ENCODE data around the gene FAM98A. TPM values are rescaled to one million over a fixed set of nuclear protein-coding genes. Genes with fewer than 3 reads are reported as not detected.

The FAM98A gene
- total and polyA plus RNA-seq, 10 donors: 11.8 to 72.4 (median 37.0) TPM

DNA sequence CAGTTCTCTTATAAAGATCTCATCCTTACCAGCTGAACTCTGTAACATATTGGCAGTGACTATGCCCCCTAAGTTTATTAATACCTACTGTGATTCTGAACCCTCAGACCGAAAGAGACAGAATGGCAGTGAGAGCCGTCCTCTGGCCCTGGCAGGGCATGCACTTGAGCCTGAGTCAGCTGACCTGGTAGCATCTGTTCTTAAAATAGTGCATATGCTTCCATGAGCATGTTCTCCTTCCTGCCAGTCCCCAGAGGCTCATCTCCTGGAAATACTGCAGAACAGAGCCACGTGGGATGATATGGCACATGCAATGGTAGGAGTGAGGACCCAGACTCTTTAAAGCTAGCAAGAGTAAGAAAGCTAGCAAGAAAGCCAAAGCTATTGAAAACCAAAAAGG lies 63.7 kb downstream of the FAM98A start:
- DNase-seq: no peak
- H3K4me1 ChIP-seq: peaks cover 0 to 32% (median 8%) of the 10 kb centered on the region in 6 donors
- TF ChIP-seq POLR2A (IDR thresholded peaks at IDR 0.05): no peak
- TF ChIP-seq, protein P1, sequence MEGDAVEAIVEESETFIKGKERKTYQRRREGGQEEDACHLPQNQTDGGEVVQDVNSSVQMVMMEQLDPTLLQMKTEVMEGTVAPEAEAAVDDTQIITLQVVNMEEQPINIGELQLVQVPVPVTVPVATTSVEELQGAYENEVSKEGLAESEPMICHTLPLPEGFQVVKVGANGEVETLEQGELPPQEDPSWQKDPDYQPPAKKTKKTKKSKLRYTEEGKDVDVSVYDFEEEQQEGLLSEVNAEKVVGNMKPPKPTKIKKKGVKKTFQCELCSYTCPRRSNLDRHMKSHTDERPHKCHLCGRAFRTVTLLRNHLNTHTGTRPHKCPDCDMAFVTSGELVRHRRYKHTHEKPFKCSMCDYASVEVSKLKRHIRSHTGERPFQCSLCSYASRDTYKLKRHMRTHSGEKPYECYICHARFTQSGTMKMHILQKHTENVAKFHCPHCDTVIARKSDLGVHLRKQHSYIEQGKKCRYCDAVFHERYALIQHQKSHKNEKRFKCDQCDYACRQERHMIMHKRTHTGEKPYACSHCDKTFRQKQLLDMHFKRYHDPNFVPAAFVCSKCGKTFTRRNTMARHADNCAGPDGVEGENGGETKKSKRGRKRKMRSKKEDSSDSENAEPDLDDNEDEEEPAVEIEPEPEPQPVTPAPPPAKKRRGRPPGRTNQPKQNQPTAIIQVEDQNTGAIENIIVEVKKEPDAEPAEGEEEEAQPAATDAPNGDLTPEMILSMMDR (IDR thresholded peaks at IDR 0.05 in 8 of 11, conservative IDR thresholded peaks at IDR 0.05 in 3 of 11): no peak
- TF ChIP-seq POLR2AphosphoS5 (IDR thresholded peaks at IDR 0.05): no peak
- no peaks in the 10 kb centered on the region for H3K27me3 ChIP-seq (replicated peaks in 1 of 7)
- H3K27ac ChIP-seq: no peak overlapping the region
- intact Hi-C loops (cut with DNase I; ENCODE audit: low total_unique reads): no loop called here
- WGBS, 5 donors: 85 to 98% (median 89%) methylated on average over 3 of the region's 3 CpGs
- H3K4me3 ChIP-seq: no peak overlapping the region
- peaks cover 0 to 76% (median 9%) of the 10 kb centered on the region in 6 donors for H3K36me3 ChIP-seq
- peaks cover 0 to 12% (median 3%) of the 10 kb centered on the region in 8 donors for H3K9me3 ChIP-seq

Small RNA genes within 50 kb of the gene (small RNA-seq; reads per million reads assigned to genes)
- 0 reads per million in 4 donors for gene ATP6V0E1P3

Other genes with a start within 250 kb of the FAM98A start
- 10 to 100 TPM; 38.7 to 68.1 (median 48.7) TPM for gene RASGRP3, start 122.7 kb downstream of the FAM98A start, total RNA-seq
- gene RASGRP3, start 122.7 kb downstream of the FAM98A start, polyA plus RNA-seq: 10 to 100 TPM; 13.2 to 15.9 (median 14.0) TPM